Upper lobe of left lung (tissue), 6 donors: ENCODE measurements around the gene SVIL. TPM values are rescaled to one million over a fixed set of nuclear protein-coding genes. Genes with fewer than 3 reads are reported as not detected.

Experiments
- ATAC-seq, 2 donors: fragments of 200-7000 bp; cut with Tn5 transposase; one replicate each; pipeline ENCODE4 v1.9.1; 2022; ENCODE audit warnings: mild to moderate bottlenecking in 2 of 2, moderate library complexity in 2 of 2; ENCODE audit not compliant: low FRiP score in 2 of 2
- DNase-seq, 2 donors: peaks; one replicate each; pipeline ENCODE4 v3.0.0-alpha.2; 2019 to 2020
- H3K27ac ChIP-seq, 4 donors: fragments of 200-600 bp; sonication (generic); one replicate each; pipeline ENCODE4 v1.5.1; 2016 to 2019
- H3K27me3 ChIP-seq, 4 donors: fragments of 200-600 bp; sonication (generic); one replicate each; pipeline ENCODE4 v1.5.1; 2017 to 2019
- H3K36me3 ChIP-seq, 4 donors: fragments of 200-600 bp; sonication (generic); one replicate each; pipeline ENCODE4 v1.5.1; 2016 to 2019
- H3K4me1 ChIP-seq, 4 donors: fragments of 200-600 bp; sonication (generic); one replicate each; pipeline ENCODE4 v1.5.1; 2018 to 2019
- H3K4me3 ChIP-seq, 4 donors: fragments of 200-600 bp; sonication (generic); one replicate each; pipeline ENCODE4 v1.5.1; 2017 to 2019; ENCODE audit warnings: mild to moderate bottlenecking in 2 of 4, moderate library complexity in 1 of 4
- H3K9me3 ChIP-seq, 4 donors: fragments of 200-600 bp; sonication (generic); one replicate each; pipeline ENCODE4 v1.5.1; 2018 to 2019
- EP300 ChIP-seq, 4 donors: sonication (generic); formaldehyde crosslinking; IDR thresholded peaks; one replicate each; pipeline ENCODE4 v1.5.1; 2017; ENCODE audit warnings: antibody characterized with exemption in 4 of 4, control low read depth in 2 of 4
- POLR2A ChIP-seq, 4 donors: fragments of 450-650 bp; IDR thresholded peaks; one replicate each; pipeline ENCODE4 v1.5.1; 2016 to 2017; ENCODE audit warnings: antibody characterized with exemption in 4 of 4, mild to moderate bottlenecking in 2 of 4
- POLR2AphosphoS5 ChIP-seq, 2 donors: sonication (generic); formaldehyde crosslinking; IDR thresholded peaks; one replicate each; pipeline ENCODE4 v1.5.1; 2017; ENCODE audit warnings: antibody characterized with exemption in 2 of 2
- WGBS, 2 donors: methylation state at CpG; one replicate each; pipeline ENCODE4 v1.1.5; 2017 to 2018; 5-methylcytosine and 5-hydroxymethylcytosine counted together
- total RNA-seq, 6 donors: library from RNA; depleted of rRNA in 4 of 6; stranded (reverse); fragments of >200 nt in 4 of 6; gene quantifications; one replicate each; pipeline versions ENCODE4 v1.1.0 to v1.2.1, GENCODE V29; 2016 to 2021
- TF ChIP-seq, protein P1 (sequence below), 6 experiments: fragments of 450-650 bp in 4 of 6; fragments of 200-600 bp in 2 of 6; sonication (generic) in 2 of 6; IDR thresholded peaks; one replicate each; pipeline ENCODE4 v1.5.1; 2016 to 2019; ENCODE audit warnings: antibody characterized with exemption in 6 of 6
- donor health status: DM: no; HTN: no; CAD: no; lungs with moderate emphysema.
- donor health status: DM: no; HTN: yes; CAD: no; lungs with severe emphysema.

SVIL gene
- total RNA-seq, 6 donors from 2014 or later = 65.5 to 137 (median 105) TPM

DNA sequence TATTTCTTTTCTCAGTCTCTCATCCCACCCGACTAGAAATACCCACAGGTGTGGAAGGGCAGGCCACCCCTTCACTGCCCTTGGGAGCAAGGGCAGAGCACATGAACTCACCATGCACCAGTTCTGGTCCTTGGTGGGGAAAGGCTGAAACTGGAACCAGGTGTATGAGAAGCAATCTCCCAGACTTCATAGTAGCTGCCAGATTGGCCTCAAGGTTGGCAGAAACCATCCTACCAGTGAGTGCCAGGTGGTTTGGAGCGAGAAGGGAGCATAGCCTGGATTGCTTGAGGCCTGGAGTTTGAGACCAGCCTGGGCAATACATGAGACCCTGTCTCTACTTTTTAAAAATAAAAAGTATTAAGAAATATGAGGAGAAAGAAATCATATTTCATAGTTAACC, 207.1 kb downstream of the SVIL start:
- TF ChIP-seq POLR2A (IDR thresholded peaks at IDR 0.05) (no peak), EP300 (IDR thresholded peaks at IDR 0.05) (no peak), POLR2AphosphoS5 (IDR thresholded peaks at IDR 0.05) (no peak)
- TF ChIP-seq, protein P1, sequence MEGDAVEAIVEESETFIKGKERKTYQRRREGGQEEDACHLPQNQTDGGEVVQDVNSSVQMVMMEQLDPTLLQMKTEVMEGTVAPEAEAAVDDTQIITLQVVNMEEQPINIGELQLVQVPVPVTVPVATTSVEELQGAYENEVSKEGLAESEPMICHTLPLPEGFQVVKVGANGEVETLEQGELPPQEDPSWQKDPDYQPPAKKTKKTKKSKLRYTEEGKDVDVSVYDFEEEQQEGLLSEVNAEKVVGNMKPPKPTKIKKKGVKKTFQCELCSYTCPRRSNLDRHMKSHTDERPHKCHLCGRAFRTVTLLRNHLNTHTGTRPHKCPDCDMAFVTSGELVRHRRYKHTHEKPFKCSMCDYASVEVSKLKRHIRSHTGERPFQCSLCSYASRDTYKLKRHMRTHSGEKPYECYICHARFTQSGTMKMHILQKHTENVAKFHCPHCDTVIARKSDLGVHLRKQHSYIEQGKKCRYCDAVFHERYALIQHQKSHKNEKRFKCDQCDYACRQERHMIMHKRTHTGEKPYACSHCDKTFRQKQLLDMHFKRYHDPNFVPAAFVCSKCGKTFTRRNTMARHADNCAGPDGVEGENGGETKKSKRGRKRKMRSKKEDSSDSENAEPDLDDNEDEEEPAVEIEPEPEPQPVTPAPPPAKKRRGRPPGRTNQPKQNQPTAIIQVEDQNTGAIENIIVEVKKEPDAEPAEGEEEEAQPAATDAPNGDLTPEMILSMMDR (IDR thresholded peaks at IDR 0.05) = no peak
- 87 to 97% methylated on average over 2 of the region's 2 CpGs for WGBS, 2 donors
- DNase-seq = no peak

DNA sequence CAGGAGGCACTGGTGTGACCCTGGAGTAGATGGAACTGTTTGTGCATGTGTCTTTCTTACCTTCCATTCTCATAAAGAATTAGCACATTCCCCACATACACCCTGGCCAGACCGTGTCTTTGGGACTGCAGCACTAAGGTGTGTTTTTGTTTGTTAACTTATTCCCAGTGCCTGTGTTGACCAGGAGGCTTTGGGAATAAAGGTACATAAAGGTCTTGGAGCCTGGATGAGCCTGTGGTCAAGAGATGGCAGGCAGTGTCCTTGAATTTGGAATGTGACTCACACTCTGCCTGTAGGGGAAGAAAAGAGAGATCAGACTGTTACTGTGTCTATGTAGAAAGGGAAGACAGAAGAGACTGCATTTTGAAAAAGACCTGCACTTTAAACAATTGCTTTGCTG, 208.4 kb downstream of the SVIL start:
- no peaks in the 10 kb centered on the region for H3K9me3 ChIP-seq
- H3K4me3 ChIP-seq = no peak overlapping the region
- no peak for TF ChIP-seq POLR2AphosphoS5 (IDR thresholded peaks at IDR 0.05)
- TF ChIP-seq POLR2A (IDR thresholded peaks at IDR 0.05) = no peak
- no peak for TF ChIP-seq EP300 (IDR thresholded peaks at IDR 0.05)
- TF ChIP-seq, protein P1 (IDR thresholded peaks at IDR 0.05) = no peak
- H3K36me3 ChIP-seq = peaks cover 3 to 23% (median 5%) of the 10 kb centered on the region in 4 donors
- no peaks in the 10 kb centered on the region for H3K27me3 ChIP-seq
- H3K27ac ChIP-seq = no peak overlapping the region
- 58 to 81% methylated on average over 1 of the region's 1 CpG for WGBS, 2 donors
- no peak for DNase-seq
- no peaks in the 10 kb centered on the region for H3K4me1 ChIP-seq
- no peak for ATAC-seq

More for the DNA sequence above, 207.1 kb downstream of the SVIL start:
- peaks cover 0 to 10% (median 0%) of the 10 kb centered on the region in 4 donors for H3K36me3 ChIP-seq
- H3K4me3 ChIP-seq = no peak overlapping the region
- no peak for ATAC-seq
- H3K4me1 ChIP-seq = no peaks in the 10 kb centered on the region
- H3K27ac ChIP-seq = no peak overlapping the region
- H3K9me3 ChIP-seq = no peaks in the 10 kb centered on the region
- no peaks in the 10 kb centered on the region for H3K27me3 ChIP-seq

DNA sequence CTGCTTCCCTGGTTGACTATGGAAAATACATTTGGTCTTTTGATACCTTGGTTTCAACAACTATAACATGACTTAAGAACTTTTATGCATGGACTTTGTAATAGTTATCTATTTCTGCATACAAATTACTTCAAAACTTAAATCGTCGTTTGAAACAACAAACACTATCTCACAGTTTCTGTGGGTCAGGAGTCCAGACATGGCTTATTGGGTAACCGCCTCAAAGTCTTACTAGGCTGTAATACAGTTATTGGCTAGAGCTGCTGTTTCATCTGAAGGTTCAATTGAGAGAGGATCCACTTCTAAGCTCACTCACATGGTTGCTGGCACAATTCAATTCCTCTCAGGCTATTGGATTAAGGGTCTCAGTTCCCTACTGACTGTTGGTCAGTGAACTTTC, 210.8 kb downstream of the SVIL start:
- H3K9me3 ChIP-seq = no peaks in the 10 kb centered on the region
- peaks cover 4 to 39% (median 19%) of the 10 kb centered on the region in 4 donors for H3K36me3 ChIP-seq
- H3K4me1 ChIP-seq = no peaks in the 10 kb centered on the region
- no peak for TF ChIP-seq POLR2AphosphoS5 (IDR thresholded peaks at IDR 0.05)
- no peak for TF ChIP-seq EP300 (IDR thresholded peaks at IDR 0.05)
- no peak for TF ChIP-seq POLR2A (IDR thresholded peaks at IDR 0.05)
- TF ChIP-seq, protein P1 (IDR thresholded peaks at IDR 0.05) = no peak
- ATAC-seq = no peak
- no peaks in the 10 kb centered on the region for H3K27me3 ChIP-seq
- no peak overlapping the region for H3K27ac ChIP-seq
- no peak for DNase-seq
- 94 to 98% methylated on average over 3 of the region's 3 CpGs for WGBS, 2 donors
- H3K4me3 ChIP-seq = no peak overlapping the region

DNA sequence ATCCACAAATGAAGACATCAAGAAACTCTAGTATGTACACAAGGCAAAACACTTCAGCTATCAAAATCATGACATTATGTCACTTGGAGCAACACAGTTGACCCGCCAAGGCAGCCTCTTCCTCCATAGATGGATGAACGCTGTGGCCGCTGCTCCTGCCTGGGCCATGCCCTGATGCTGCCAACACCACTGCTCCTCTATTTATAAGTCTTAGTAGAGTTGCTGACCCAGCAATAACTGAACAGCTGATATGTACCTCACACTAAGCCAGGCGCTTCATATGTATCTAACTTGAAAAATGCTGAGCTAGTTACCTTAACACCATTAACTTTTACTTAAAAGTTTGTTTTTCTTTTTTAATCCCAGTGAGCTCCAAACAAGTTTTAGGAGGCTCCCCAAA, 214.0 kb downstream of the SVIL start:
- peaks cover 4 to 48% (median 20%) of the 10 kb centered on the region in 4 donors for H3K36me3 ChIP-seq
- H3K27ac ChIP-seq = no peak overlapping the region
- no peaks in the 10 kb centered on the region for H3K27me3 ChIP-seq
- no peak overlapping the region for H3K4me3 ChIP-seq
- TF ChIP-seq, protein P1 (IDR thresholded peaks at IDR 0.05) = no peak
- TF ChIP-seq EP300 (IDR thresholded peaks at IDR 0.05) (no peak), POLR2A (IDR thresholded peaks at IDR 0.05) (no peak), POLR2AphosphoS5 (IDR thresholded peaks at IDR 0.05) (no peak)
- no peak for ATAC-seq
- H3K4me1 ChIP-seq = peaks cover 0 to 3% (median 0%) of the 10 kb centered on the region in 4 donors
- WGBS, 2 donors = 92 to 93% methylated on average over 4 of the region's 4 CpGs
- peak in 1 of 2 donors; percentile 9 for DNase-seq
- H3K9me3 ChIP-seq = no peaks in the 10 kb centered on the region

DNA sequence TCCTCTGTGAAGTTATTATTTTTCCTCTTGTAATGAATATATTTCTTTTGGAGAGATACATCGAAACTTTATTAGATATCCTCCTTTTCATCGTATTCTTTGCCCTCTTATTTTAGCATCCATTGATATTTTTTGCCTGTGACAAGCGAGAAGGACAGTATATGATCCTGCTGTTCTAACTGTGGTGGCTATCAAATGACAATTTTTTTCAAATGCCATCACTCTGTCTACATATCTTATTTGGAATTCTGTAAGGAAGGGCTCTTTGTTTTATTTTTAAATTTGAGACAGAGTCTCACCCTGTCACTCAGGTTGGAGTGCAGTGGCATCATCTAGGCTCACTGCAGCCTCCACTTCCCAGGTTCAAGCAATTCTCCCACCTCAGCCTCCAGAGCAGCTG, 217.4 kb downstream of the SVIL start:
- WGBS, 2 donors = 85 to 92% methylated on average over 3 of the region's 3 CpGs
- H3K4me3 ChIP-seq = no peak overlapping the region
- TF ChIP-seq POLR2A (IDR thresholded peaks at IDR 0.05) = no peak
- TF ChIP-seq, protein P1 (IDR thresholded peaks at IDR 0.05) = no peak
- TF ChIP-seq EP300 (IDR thresholded peaks at IDR 0.05) = no peak
- no peak for TF ChIP-seq POLR2AphosphoS5 (IDR thresholded peaks at IDR 0.05)

More for the DNA sequence above, 217.4 kb downstream of the SVIL start:
- H3K27ac ChIP-seq = no peak overlapping the region
- no peaks in the 10 kb centered on the region for H3K27me3 ChIP-seq
- DNase-seq (no peak), ATAC-seq (no peak)
- H3K4me1 ChIP-seq = peaks cover 8 to 20% (median 13%) of the 10 kb centered on the region in 4 donors
- peaks cover 4 to 37% (median 20%) of the 10 kb centered on the region in 4 donors for H3K36me3 ChIP-seq
- no peaks in the 10 kb centered on the region for H3K9me3 ChIP-seq
